GM19467 (cell line): ENCODE data around the gene TBX10.
"Not testable (repeated sequence)": the region's sequence is repeated elsewhere in the genome, so short reads cannot be mapped to it uniquely, and the experiment has no call there.

Experiments
- ATAC-seq: cut with Tn5 transposase; IDR thresholded peaks from one replicate; pipeline ENCODE4 v1.9.1; 2021; ENCODE audit warnings: mild to moderate bottlenecking, moderate library complexity; ENCODE audit not compliant: unreplicated experiment

TBX10 gene

GRCh38 chr11:67646535-67647336, 7.2 kb upstream of the TBX10 start:
- ATAC-seq, result peak; percentile 33

GRCh38 chr11:67645521-67646461, 6.2 kb upstream of the TBX10 start:
- no peak for ATAC-seq

GRCh38 chr11:67644472-67645418, 5.2 kb upstream of the TBX10 start:
- ATAC-seq, result no peak

- ATAC-seq, result no peak
Observed at GRCh38 chr11:67644042-67644441, 4.5 kb upstream of the TBX10 start.

- ATAC-seq, result no peak
Observed at GRCh38 chr11:67642173-67643120, 2.9 kb upstream of the TBX10 start.

- ATAC-seq, result no peak
Observed at GRCh38 chr11:67641338-67642172, 2.0 kb upstream of the TBX10 start.

- no peak for ATAC-seq
Observed at GRCh38 chr11:67640758-67641337, 1.3 kb upstream of the TBX10 start.

- ATAC-seq, result no peak
Observed at GRCh38 chr11:67640021-67640757, 626 bp upstream of the TBX10 start.

GRCh38 chr11:67638535-67639437, 777 bp downstream of the TBX10 start:
- ATAC-seq, result no peak

GRCh38 chr11:67637441-67637840, 2.1 kb downstream of the TBX10 start:
- ATAC-seq, result not testable (repeated sequence)

- ATAC-seq, result no peak
Observed at GRCh38 chr11:67636962-67637361, 2.6 kb downstream of the TBX10 start.

- ATAC-seq, result no peak
Observed at GRCh38 chr11:67635231-67635521, 4.4 kb downstream of the TBX10 start.

GRCh38 chr11:67634366-67635230, 5.0 kb downstream of the TBX10 start:
- no peak for ATAC-seq

- ATAC-seq, result no peak
Observed at GRCh38 chr11:67633758-67634365, 5.7 kb downstream of the TBX10 start.

GRCh38 chr11:67632982-67633755, 6.4 kb downstream of the TBX10 start:
- ATAC-seq, result no peak
